A549 (cell line): Measurements from ENCODE around the gene ATXN7L1.
A peak's percentile ranks its signal among the peaks of the same experiment; 100 is the strongest.

Experiments
- BHLHE40 ChIP-seq: IDR thresholded peaks from 2 replicates; pipeline ENCODE4 v1.6.1; 2012; ENCODE audit warnings: low read depth, low read length, inconsistent platforms
- CTCF ChIP-seq: fragments of >200 bp; sonication (Bioruptor Twin); formaldehyde crosslinking; IDR thresholded peaks from 3 replicates; pipeline ENCODE4 v1.5.1; 2016
- POLR2A ChIP-seq: IDR thresholded peaks from 2 replicates; pipeline ENCODE4 v1.6.1; 2012; ENCODE audit warnings: mild to moderate bottlenecking, low read length

DNA sequence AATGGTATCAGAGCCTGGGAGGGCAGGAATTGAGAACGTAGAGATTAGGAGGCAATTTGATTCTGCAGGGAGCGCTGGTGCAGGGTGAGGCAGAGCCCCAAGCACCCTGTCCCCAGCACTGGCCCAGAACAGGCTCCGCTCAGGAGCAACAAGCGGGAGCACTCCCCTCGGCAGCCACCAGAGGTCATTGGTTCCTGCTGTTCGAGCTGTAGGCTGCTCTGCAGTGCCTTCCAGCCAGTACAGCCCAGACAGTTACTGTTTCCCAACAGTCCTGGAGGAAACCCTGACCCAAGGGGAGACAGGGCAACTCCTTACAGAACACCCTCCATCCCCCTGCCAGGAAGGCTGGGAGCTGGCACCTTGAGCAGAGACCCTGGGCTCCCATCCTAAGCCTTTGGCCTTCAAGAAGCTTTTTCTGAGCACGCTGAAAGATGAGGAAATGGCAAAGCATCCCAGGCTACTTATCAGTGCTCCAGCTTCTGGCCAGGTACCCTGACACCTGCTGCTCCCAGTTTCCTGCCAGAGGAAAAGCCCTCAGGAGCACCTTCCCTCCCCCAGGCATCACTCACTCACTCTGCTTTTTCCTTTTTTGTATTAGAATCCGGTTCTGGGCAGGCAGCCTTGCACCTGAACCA is 223.9 kb downstream of the ATXN7L1 start:
- peak; percentile 73 for TF ChIP-seq CTCF
- TF ChIP-seq POLR2A, result no peak
- no peak for TF ChIP-seq BHLHE40
